ENCODE results near the gene PCDH17. TPM values are rescaled to one million over a fixed set of nuclear protein-coding genes. Genes with fewer than 3 reads are reported as not detected.

The PCDH17 gene
- total and polyA plus RNA-seq, 10 of the 15 experiments (the other 5 are each of a cell fraction or from before 2014, with no cell fraction given) = under 0.01 to 0.58 (median 0.07) TPM; not detected in 6

DNA sequence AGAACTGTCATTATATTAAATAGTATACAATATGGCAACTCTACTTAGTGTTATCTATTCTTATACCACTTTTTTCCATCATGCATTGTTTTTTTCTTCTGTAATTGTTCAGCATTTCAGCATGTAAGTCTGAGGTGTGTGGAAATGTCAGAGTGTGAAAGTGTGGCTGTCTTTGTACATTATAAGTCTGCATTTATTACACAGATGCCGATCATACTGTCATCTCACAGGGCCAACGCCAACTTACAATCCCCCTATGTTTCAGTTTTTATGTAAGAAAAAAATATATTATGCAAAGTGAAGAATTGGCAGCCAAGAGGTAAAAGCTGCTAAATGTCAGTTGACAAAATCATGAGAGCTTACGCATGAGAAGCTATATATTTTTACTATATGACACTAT lies 42.9 kb upstream of the PCDH17 start:
- RAD21 ChIA-PET (ENCODE audit: unreplicated experiment) = interaction anchor here (1.8 to 4.0 kb wide), 3 partner anchors 13 to 36 kb away, joined by 5 to 17 read pairs (median 7); no protein-coding TSS in a partner anchor
- 66% methylated on average over 3 of the region's 3 CpGs for WGBS (ENCODE audit: insufficient coverage, insufficient replicate concordance, low lambda C conversion rate, missing lambda C conversion rate)
- H3K4me1 ChIP-seq (ENCODE audit: control insufficient read depth, insufficient read depth, low read length) = no peaks in the 10 kb centered on the region
- H3K27ac ChIP-seq (ENCODE audit: control insufficient read depth, insufficient read depth) = no peak overlapping the region
- no peak overlapping the region for H3K4me3 ChIP-seq
- H3K36me3 ChIP-seq (ENCODE audit: control insufficient read depth in 2 of 2, insufficient read depth in 2 of 2, low read length in 1 of 2) = no peaks in the 10 kb centered on the region
- intact Hi-C loops (cut with micrococcal nuclease; ENCODE audit: unreplicated experiment) (no loop called here), in situ Hi-C loops (cut with MboI) (no loop called here)
- H4K20me1 ChIP-seq (ENCODE audit: control insufficient read depth, insufficient read depth) = no peaks in the 10 kb centered on the region
- no TSS peak for BruUV-seq (replicated peaks)
- H3K9ac ChIP-seq (ENCODE audit: control insufficient read depth, insufficient read depth, low read length) = no peak overlapping the region
- H3K4me2 ChIP-seq (ENCODE audit: control insufficient read depth, insufficient read depth) = no peak overlapping the region
- no peaks in the 10 kb centered on the region for H3K9me3 ChIP-seq (replicated peaks; ENCODE audit: control insufficient read depth, insufficient read depth, low read length)
- FAIRE-seq = no peak
- SMC1A ChIA-PET (ENCODE audit: uncharacterized antibody, unreplicated experiment) = interaction anchor here (1.0 to 2.7 kb wide), 6 partner anchors 9 to 85 kb away, joined by 3 to 16 read pairs (median 4); no protein-coding TSS in a partner anchor
- TF ChIP-seq NFYB (IDR thresholded peaks at IDR 0.05; ENCODE audit: insufficient read depth, low read depth, low read length) (no peak), ZSCAN29 (IDR thresholded peaks at IDR 0.05) (no peak), TAF1 (IDR thresholded peaks at IDR 0.05; ENCODE audit: borderline replicate concordance, low read depth, low read length) (no peak), SRF (IDR thresholded peaks at IDR 0.05; ENCODE audit: low read depth in 2 of 2, low read length in 2 of 2) (no peak), RB1 (IDR thresholded peaks at IDR 0.05; ENCODE audit: borderline replicate concordance) (no peak), CHD2 (IDR thresholded peaks at IDR 0.05; ENCODE audit: borderline replicate concordance, low read depth, low read length) (no peak), RUNX3 (IDR thresholded peaks at IDR 0.05; ENCODE audit: low read length) (no peak), DPF2 (IDR thresholded peaks at IDR 0.05) (no peak), ZNF274 (IDR thresholded peaks at IDR 0.05; ENCODE audit: insufficient read depth, insufficient read length) (no peak), HDAC6 (IDR thresholded peaks at IDR 0.05; ENCODE audit: unreplicated experiment) (no peak)
- TF ChIP-seq, protein P1, sequence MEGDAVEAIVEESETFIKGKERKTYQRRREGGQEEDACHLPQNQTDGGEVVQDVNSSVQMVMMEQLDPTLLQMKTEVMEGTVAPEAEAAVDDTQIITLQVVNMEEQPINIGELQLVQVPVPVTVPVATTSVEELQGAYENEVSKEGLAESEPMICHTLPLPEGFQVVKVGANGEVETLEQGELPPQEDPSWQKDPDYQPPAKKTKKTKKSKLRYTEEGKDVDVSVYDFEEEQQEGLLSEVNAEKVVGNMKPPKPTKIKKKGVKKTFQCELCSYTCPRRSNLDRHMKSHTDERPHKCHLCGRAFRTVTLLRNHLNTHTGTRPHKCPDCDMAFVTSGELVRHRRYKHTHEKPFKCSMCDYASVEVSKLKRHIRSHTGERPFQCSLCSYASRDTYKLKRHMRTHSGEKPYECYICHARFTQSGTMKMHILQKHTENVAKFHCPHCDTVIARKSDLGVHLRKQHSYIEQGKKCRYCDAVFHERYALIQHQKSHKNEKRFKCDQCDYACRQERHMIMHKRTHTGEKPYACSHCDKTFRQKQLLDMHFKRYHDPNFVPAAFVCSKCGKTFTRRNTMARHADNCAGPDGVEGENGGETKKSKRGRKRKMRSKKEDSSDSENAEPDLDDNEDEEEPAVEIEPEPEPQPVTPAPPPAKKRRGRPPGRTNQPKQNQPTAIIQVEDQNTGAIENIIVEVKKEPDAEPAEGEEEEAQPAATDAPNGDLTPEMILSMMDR (IDR thresholded peaks at IDR 0.05 in 2 of 3, conservative IDR thresholded peaks at IDR 0.05 in 1 of 3; ENCODE audit: control insufficient read depth in 2 of 3, extremely low read depth in 1 of 3, insufficient read depth in 1 of 3, low read depth in 3 of 3, low read length in 3 of 3) = no peak
- TF ChIP-seq, protein P2, sequence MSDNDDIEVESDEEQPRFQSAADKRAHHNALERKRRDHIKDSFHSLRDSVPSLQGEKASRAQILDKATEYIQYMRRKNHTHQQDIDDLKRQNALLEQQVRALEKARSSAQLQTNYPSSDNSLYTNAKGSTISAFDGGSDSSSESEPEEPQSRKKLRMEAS (IDR thresholded peaks at IDR 0.05; ENCODE audit: low read depth, low read length) = no peak
- TF ChIP-seq, protein P3, sequence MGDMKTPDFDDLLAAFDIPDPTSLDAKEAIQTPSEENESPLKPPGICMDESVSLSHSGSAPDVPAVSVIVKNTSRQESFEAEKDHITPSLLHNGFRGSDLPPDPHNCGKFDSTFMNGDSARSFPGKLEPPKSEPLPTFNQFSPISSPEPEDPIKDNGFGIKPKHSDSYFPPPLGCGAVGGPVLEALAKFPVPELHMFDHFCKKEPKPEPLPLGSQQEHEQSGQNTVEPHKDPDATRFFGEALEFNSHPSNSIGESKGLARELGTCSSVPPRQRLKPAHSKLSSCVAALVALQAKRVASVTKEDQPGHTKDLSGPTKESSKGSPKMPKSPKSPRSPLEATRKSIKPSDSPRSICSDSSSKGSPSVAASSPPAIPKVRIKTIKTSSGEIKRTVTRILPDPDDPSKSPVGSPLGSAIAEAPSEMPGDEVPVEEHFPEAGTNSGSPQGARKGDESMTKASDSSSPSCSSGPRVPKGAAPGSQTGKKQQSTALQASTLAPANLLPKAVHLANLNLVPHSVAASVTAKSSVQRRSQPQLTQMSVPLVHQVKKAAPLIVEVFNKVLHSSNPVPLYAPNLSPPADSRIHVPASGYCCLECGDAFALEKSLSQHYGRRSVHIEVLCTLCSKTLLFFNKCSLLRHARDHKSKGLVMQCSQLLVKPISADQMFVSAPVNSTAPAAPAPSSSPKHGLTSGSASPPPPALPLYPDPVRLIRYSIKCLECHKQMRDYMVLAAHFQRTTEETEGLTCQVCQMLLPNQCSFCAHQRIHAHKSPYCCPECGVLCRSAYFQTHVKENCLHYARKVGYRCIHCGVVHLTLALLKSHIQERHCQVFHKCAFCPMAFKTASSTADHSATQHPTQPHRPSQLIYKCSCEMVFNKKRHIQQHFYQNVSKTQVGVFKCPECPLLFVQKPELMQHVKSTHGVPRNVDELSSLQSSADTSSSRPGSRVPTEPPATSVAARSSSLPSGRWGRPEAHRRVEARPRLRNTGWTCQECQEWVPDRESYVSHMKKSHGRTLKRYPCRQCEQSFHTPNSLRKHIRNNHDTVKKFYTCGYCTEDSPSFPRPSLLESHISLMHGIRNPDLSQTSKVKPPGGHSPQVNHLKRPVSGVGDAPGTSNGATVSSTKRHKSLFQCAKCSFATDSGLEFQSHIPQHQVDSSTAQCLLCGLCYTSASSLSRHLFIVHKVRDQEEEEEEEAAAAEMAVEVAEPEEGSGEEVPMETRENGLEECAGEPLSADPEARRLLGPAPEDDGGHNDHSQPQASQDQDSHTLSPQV (IDR thresholded peaks at IDR 0.05) = no peak
- H3K79me2 ChIP-seq (ENCODE audit: control insufficient read depth, insufficient read depth, low read length) = no peaks in the 10 kb centered on the region
- CTCF ChIA-PET = interaction anchor here (1.7 kb wide), 1 partner anchor 12 kb away, joined by 8 read pairs; no protein-coding TSS in a partner anchor
- no peak for ATAC-seq
- DNase-seq (ENCODE audit: low read depth, low spot score) = no peak
- POLR2A ChIA-PET = no interaction called here
- H2AFZ ChIP-seq (ENCODE audit: control insufficient read depth, low read depth, low read length) = no peak overlapping the region
- H3K27me3 ChIP-seq (replicated peaks in 1 of 2; ENCODE audit: control insufficient read depth in 2 of 2, insufficient read depth in 2 of 2, low read length in 1 of 2) = no peaks in the 10 kb centered on the region

Measured in GM12878 (cell line).